ENCODE data around the gene RGL3. TPM values are rescaled to one million over a fixed set of nuclear protein-coding genes. Genes with fewer than 3 reads are reported as not detected.
"Not testable (repeated sequence)": the region's sequence is repeated elsewhere in the genome, so short reads cannot be mapped to it uniquely, and the experiment has no call there.

The RGL3 gene
- total RNA-seq, 1 donor from 2014 or later: 63.2 TPM

DNA sequence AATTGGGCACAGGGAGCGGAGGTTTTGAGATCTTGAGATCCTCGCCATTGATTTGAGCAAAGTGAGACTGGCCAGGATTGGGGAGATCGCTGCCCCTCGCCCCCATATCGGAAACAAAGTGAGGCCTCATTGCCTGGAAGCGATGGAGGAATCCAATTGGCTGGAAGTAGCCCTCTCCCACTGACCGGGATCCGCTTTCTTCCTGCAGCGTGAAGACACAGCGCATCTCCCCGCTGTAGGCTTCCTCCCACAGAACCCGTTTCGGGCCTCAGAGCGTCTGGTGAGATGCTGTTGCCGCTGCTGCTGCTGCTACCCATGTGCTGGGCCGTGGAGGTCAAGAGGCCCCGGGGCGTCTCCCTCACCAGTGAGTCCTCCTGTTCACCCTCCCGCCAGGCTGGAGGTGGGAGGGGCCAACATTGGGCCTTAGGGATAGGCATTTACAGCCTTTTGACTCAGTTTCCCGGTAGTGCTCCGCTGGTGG is 16.8 kb upstream of the RGL3 start:
- no peaks in the 10 kb centered on the region for H3K9me3 ChIP-seq
- no peaks in the 10 kb centered on the region for H3K27me3 ChIP-seq
- peaks cover 28 to 29% of the 10 kb centered on the region in 2 donors for H3K36me3 ChIP-seq
- DNase-seq (ENCODE audit: low spot score in 2 of 2): no peak
- H3K4me3 ChIP-seq: peak overlapping the region; percentile 82 to 93
- intact Hi-C loops (cut with DNase I): loop anchor here (1.0 to 2.0 kb wide), 5 partner anchors 14 to 90 kb away; partner anchors contain the start of genes CCDC159, SWSAP1, TMEM205 and ZNF653
- H3K27ac ChIP-seq: peak overlapping the region; percentile 26 to 46
- TF ChIP-seq, protein P1, sequence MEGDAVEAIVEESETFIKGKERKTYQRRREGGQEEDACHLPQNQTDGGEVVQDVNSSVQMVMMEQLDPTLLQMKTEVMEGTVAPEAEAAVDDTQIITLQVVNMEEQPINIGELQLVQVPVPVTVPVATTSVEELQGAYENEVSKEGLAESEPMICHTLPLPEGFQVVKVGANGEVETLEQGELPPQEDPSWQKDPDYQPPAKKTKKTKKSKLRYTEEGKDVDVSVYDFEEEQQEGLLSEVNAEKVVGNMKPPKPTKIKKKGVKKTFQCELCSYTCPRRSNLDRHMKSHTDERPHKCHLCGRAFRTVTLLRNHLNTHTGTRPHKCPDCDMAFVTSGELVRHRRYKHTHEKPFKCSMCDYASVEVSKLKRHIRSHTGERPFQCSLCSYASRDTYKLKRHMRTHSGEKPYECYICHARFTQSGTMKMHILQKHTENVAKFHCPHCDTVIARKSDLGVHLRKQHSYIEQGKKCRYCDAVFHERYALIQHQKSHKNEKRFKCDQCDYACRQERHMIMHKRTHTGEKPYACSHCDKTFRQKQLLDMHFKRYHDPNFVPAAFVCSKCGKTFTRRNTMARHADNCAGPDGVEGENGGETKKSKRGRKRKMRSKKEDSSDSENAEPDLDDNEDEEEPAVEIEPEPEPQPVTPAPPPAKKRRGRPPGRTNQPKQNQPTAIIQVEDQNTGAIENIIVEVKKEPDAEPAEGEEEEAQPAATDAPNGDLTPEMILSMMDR (IDR thresholded peaks at IDR 0.05): no peak
- peaks cover 12 to 14% of the 10 kb centered on the region in 2 donors for H3K4me1 ChIP-seq

- Histone ChIP-seq H3K27me3 (no peaks in the 10 kb centered on the region), H3K4me1 (peaks cover 12 to 14% of the 10 kb centered on the region in 2 donors), H3K9me3 (no peaks in the 10 kb centered on the region), H3K36me3 (peaks cover 21 to 25% of the 10 kb centered on the region in 2 donors), H3K4me3 (peak within 1 kb of the TSS; percentile 82 to 93), H3K27ac (peak within 1 kb of the TSS; percentile 73 to 80)
- DNase-seq (ENCODE audit: low spot score in 2 of 2): peak; percentile 95 to 99
- intact Hi-C loops (cut with DNase I): loop anchor here (1.0 to 2.0 kb wide), 5 partner anchors 13 to 89 kb away; partner anchors contain the start of genes CCDC159, SWSAP1, TMEM205 and ZNF653
- TF ChIP-seq, protein P1 (IDR thresholded peaks at IDR 0.05): peak; percentile 86 to 97 (median 93)
These were observed 16.1 kb upstream of the RGL3 start, which contains the start of the genes ODAD3 and PRKCSH for GRCh38 chr19:11435057-11435832. Gene ODAD3, minus strand, starts transcription at chr19:11435121. Its CDS starts 105 bp downstream, at chr19:11435016. Gene PRKCSH, plus strand, starts transcription at chr19:11435635. Its CDS starts 483 bp downstream, at chr19:11436118.

GRCh38 chr19:11434703-11435056 is 15.6 kb upstream of the RGL3 start:
- no peaks in the 10 kb centered on the region for H3K9me3 ChIP-seq
- intact Hi-C loops (cut with DNase I): loop anchor here (1.0 to 2.0 kb wide), 5 partner anchors 12 to 88 kb away; partner anchors contain the start of genes CCDC159, SWSAP1, TMEM205 and ZNF653
- no peaks in the 10 kb centered on the region for H3K27me3 ChIP-seq
- H3K36me3 ChIP-seq: peaks cover 18 to 20% of the 10 kb centered on the region in 2 donors
- H3K4me1 ChIP-seq: peaks cover 12 to 14% of the 10 kb centered on the region in 2 donors
- H3K27ac ChIP-seq: peak overlapping the region; percentile 73 to 80
- peak overlapping the region; percentile 82 to 93 for H3K4me3 ChIP-seq
- TF ChIP-seq, protein P1 (IDR thresholded peaks at IDR 0.05): no peak
- DNase-seq (ENCODE audit: low spot score in 2 of 2): no peak

- Histone ChIP-seq H3K4me1 (peaks cover 12 to 14% of the 10 kb centered on the region in 2 donors), H3K36me3 (peaks cover 11 to 13% of the 10 kb centered on the region in 2 donors)
- intact Hi-C loops (cut with DNase I); H3K9me3 ChIP-seq; H3K27ac ChIP-seq; H3K4me3 ChIP-seq; H3K27me3 ChIP-seq; DNase-seq (ENCODE audit: low spot score in 2 of 2): not testable (repeated sequence)
These were observed 14.4 kb upstream of the RGL3 start for GRCh38 chr19:11433526-11433925.

DNA sequence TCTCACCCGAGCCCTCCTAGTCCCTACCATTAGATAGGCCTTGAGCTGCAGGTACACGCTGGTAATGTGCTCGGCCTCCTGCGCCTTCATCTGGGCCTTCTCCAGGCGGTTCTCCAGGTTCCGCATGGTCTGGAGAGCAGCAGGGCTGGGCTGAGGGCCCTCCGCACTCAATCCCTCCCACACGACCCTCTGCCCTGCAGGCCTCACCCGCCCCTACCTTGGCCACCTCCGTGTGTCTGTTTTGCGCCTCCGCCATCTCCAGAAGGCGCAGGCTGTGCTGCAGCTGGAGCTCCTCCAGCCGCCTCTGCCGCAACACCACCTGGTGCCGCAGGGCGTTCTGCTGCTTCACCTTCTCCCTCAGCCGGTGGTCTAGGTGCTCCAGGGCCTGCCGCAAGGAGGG is 7.5 kb upstream of the RGL3 start:
- Histone ChIP-seq H3K36me3 (no peaks in the 10 kb centered on the region), H3K4me1 (peaks cover 0 to 6% of the 10 kb centered on the region in 2 donors), H3K9me3 (no peaks in the 10 kb centered on the region), H3K4me3 (no peak overlapping the region), H3K27ac (no peak overlapping the region), H3K27me3 (no peaks in the 10 kb centered on the region)
- DNase-seq (ENCODE audit: low spot score in 2 of 2): no peak
- intact Hi-C loops (cut with DNase I): no loop called here
- TF ChIP-seq, protein P1 (IDR thresholded peaks at IDR 0.05): no peak

Measured in ascending aorta (tissue), 2 donors.